Ectodermal cell (in vitro differentiated cells): ENCODE results near the gene RAPGEF1.
"Not testable (repeated sequence)": the region's sequence is repeated elsewhere in the genome, so short reads cannot be mapped to it uniquely, and the experiment has no call there.

Source experiments
- H3K27ac ChIP-seq: 2 replicates; pipeline ENCODE4 v1.7.0; 2013; ENCODE audit warnings: mild to moderate bottlenecking, low read depth, low read length; ENCODE audit not compliant: insufficient read depth, poor library complexity, severe bottlenecking
- H3K27me3 ChIP-seq: 2 replicates; pipeline ENCODE4 v1.7.0; 2013; ENCODE audit warnings: mild to moderate bottlenecking, low read length; ENCODE audit not compliant: insufficient read depth, control insufficient read depth, poor library complexity, severe bottlenecking
- H3K36me3 ChIP-seq: one replicate; pipeline ENCODE4 v1.7.0; 2013; ENCODE audit warnings: low read length; ENCODE audit not compliant: control insufficient read depth, insufficient read depth
- H3K4me1 ChIP-seq: one replicate; pipeline ENCODE4 v1.7.0; 2013; ENCODE audit warnings: low read length; ENCODE audit not compliant: control insufficient read depth, insufficient read depth
- H3K4me3 ChIP-seq: 2 replicates; pipeline ENCODE4 v1.7.0; 2013; ENCODE audit warnings: low read depth, low read length, control low read depth; ENCODE audit not compliant: insufficient read depth
- H3K9me3 ChIP-seq: 2 replicates; pipeline ENCODE4 v1.7.0; 2013; ENCODE audit warnings: mild to moderate bottlenecking, low read length, moderate library complexity; ENCODE audit not compliant: control insufficient read depth
- WGBS, 2 experiments: methylation state at CpG; one replicate each; pipeline ENCODE4 v1.1.7; 2013; ENCODE audit warnings: missing lambda C conversion rate in 2 of 2; 5-methylcytosine and 5-hydroxymethylcytosine counted together

RAPGEF1 gene

DNA sequence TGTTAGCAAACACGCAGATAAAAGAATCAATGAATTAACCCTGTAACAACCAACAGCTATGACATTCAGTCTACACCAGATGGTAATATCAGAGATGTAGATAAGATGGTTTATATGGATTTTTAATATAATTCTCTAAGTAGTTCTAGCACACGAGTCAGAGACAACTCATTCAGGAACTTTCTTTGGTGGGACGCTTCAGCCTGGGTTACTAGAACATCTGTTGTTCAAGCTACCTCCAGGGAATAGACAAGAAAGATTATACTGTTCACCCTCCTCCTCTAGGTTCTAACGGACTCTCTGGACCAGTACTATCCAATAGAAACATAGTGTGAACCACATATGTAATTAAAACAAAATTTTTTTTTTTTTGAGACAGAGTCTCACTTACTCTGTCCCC lies 73.8 kb downstream of the RAPGEF1 start:
- Histone ChIP-seq H3K27me3 (no peaks in the 10 kb centered on the region), H3K27ac (no peak overlapping the region), H3K4me3 (no peak overlapping the region), H3K36me3 (no peaks in the 10 kb centered on the region), H3K4me1 (peaks cover 16% of the 10 kb centered on the region), H3K9me3 (peaks cover 3% of the 10 kb centered on the region)
- WGBS, 2 experiments = 94 to 100% methylated on average over 4 of the region's 4 CpGs

DNA sequence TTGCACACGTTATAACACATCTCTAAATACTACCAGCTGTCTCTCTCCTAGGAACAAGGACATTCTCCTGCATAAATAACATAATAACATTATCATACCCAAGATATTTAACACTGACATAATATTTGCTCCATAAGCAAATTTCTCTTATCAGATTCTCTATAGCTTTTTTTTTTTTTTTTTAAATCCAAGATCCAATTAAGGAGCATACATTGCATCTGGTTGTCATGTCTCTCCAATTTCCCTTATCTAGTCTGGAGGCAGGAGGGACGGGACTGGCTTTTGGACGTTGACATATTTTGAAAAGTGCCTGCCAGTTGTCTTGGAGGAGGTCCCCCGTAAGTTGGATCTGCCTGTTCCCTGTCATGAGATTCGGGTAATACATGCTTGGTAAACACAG lies 76.6 kb downstream of the RAPGEF1 start:
- Histone ChIP-seq H3K9me3 (peaks cover 3% of the 10 kb centered on the region), H3K4me1 (peaks cover 7% of the 10 kb centered on the region), H3K36me3 (no peaks in the 10 kb centered on the region), H3K4me3 (no peak overlapping the region), H3K27me3 (no peaks in the 10 kb centered on the region), H3K27ac (no peak overlapping the region)
- WGBS, 2 experiments = 94 to 96% methylated on average over 5 of the region's 5 CpGs

DNA sequence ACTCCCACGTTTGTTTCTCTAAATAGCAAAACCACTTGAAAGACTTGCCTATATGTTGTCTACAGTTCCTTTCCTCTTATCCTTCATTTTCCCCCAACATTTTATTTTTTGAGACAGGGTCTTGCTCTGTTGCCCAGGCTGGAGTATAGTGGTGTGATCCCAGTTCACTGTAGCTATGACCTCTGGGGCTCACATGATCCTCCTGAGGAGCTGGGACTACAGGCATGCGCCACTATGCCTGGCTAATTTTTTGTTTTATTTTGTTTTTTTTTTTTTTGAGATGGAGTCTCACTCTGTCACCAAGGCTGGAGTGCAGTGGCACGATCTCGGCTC lies 77.6 kb downstream of the RAPGEF1 start:
- not testable (repeated sequence) for H3K36me3 ChIP-seq, H3K4me1 ChIP-seq, H3K27ac ChIP-seq, H3K27me3 ChIP-seq, H3K9me3 ChIP-seq, H3K4me3 ChIP-seq
- 87 to 92% methylated on average over 4 of the region's 4 CpGs for WGBS, 2 experiments

DNA sequence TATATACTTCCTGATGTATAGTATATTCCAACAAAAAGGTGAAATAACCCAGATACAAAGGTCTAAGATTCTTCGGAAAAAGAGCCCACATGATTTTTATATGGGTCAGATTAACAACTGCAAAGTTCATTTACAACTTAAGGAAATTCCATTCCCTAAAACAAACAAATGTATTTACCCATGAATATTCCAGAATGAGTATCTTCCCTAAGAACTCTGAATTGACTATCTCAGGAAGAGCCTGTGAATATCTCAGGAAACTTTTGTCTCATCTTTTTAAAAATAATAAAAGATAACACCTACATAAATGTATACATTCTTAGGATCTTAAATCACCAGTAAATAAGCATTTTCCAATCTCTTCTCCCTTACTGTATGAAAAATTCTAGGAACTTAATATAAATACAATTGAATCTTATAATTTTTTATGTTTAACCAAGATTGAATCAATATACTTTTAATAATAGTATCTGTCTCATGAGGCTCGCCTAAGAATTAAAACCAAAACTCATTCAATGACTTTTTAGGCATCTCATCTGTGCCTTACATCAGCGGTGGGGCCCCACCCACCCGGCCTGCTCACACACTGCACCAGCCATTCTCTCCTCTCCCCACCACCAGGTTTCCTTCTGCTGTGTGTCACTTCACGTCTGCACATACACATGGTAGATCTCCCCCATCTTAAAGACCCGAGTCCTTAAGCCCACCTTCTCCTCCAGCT lies 78.1 kb downstream of the RAPGEF1 start:
- Histone ChIP-seq H3K9me3 (peaks cover 3% of the 10 kb centered on the region), H3K4me3 (no peak overlapping the region), H3K27me3 (no peaks in the 10 kb centered on the region), H3K27ac (no peak overlapping the region), H3K36me3 (no peaks in the 10 kb centered on the region), H3K4me1 (peaks cover 7% of the 10 kb centered on the region)
- 83 to 87% methylated on average over 6 of the region's 6 CpGs for WGBS, 2 experiments

DNA sequence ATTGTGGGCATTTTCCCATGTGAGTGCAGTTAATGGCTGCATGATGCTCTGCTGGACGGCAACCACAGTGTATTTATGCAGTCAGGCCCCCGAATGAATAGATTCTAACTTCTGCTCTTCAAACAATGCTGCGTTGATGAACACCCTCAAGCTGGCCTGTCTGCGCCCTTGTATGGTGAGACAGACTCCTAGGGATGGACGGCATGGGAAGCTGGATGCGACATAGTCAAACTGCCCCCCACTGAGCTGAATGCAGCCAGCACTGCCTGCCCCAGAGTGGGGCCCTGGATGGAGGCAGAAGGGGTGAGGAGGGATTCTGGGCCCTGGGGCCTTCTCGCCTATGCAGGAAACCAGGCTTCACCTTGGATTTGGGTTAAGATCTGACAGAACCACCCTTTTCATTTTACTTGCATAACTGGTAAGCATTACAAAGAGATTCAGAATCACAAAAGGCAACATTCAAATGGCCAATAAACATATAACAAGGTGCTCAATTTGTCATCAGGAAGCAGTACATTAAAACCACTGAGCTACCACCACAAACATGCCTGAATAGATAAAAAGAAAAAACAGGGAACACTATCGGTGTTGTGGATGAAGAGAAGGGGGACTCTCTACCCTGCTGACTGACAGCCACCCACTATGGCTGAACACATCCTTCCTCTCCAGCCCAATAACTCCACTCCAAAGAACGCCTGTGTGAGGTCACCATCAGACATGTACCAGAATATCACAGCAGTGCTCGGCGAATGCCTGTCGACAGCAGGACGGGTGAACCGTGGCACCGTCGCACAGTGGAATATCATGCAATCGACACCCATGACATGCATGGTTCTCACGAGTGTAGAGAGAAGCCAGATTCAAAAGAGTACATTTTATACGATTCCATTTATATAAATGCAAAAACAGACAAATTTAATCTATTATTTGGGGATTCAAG lies 79.1 kb downstream of the RAPGEF1 start:
- no peaks in the 10 kb centered on the region for H3K36me3 ChIP-seq
- no peak overlapping the region for H3K4me3 ChIP-seq
- no peaks in the 10 kb centered on the region for H3K27me3 ChIP-seq
- H3K4me1 ChIP-seq = peaks cover 7% of the 10 kb centered on the region
- H3K9me3 ChIP-seq = peaks cover 3% of the 10 kb centered on the region
- WGBS, 2 experiments = 73 to 76% methylated on average over 18 to 19 of the region's 19 CpGs
- H3K27ac ChIP-seq = no peak overlapping the region

DNA sequence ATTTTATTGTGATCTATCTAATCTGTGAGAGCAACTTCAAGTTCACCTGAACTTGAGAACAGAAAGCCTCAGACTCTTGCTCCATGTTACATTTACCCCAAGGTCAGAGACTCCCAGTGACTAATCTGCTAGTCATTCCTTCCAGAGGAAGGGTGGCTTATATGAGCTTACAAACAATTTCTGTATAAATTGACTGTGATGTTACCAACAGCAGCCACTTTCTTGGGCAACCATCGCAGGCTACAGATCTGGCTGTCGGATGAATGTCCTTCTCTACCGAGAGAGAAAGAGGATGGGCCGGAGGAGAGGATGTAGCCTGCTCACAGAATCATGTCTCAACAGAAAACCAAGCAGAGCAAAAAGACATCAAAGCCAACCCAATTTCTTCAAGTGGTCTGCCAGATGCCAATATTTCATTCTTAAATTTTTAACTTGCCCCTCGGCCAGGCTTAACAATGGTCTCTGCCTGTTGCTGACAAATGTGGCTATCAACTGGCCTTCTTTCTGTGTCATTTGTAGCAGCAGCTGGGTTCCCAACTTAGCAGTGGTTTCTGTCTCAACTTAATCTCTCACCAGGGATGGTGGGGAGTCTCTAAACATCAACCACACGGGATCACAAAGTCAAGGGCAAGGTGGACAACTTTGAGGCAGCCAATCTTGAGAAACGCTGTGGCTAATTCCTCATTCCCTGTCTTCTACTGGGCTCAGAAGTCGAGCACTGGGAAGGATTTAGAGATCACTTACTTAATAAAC lies 81.3 kb downstream of the RAPGEF1 start:
- Histone ChIP-seq H3K9me3 (no peaks in the 10 kb centered on the region), H3K27ac (no peak overlapping the region), H3K4me3 (no peak overlapping the region), H3K36me3 (no peaks in the 10 kb centered on the region), H3K4me1 (peaks cover 7% of the 10 kb centered on the region), H3K27me3 (no peaks in the 10 kb centered on the region)
- WGBS, 2 experiments = 92 to 96% methylated on average over 8 of the region's 8 CpGs

DNA sequence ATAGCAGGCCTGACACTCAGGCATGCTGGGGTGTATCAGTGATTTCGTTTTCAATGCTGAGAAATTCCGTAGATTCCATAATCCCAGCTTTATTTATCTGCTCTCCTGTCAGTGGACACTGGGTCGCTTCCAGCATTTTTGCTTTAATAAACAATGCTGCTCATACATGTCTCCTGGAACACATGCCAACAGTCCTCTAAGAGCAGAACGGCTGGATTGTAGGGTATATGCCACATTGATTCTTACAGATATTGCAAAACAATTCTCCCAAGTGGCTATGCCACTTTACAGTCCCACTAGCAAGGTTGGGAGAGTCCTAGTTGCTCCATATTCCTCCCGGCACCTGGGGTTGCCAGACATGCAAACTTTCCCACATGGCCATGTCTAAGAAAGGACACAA lies 81.9 kb downstream of the RAPGEF1 start:
- H3K4me3 ChIP-seq = no peak overlapping the region

DNA sequence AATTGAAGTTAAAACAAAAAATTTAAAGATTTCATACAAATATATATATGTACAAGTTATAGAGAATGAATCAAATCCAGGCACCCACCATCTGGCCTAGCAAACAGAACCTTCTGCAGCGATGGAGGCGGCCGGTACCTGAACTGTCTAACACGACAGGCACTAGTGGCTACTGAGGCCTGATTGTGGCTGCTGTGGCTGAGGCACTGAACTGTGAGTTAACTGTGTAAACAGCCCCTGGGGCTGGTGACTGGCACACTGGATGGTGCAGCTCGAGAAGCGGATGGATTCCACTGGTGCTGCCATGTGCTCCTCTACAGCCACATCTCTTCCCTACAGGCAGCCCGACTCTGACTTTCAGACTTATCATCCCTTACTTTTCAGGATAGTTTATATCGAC lies 82.4 kb downstream of the RAPGEF1 start:
- Histone ChIP-seq H3K9me3 (no peaks in the 10 kb centered on the region), H3K27ac (no peak overlapping the region), H3K4me3 (no peak overlapping the region), H3K36me3 (no peaks in the 10 kb centered on the region), H3K27me3 (no peaks in the 10 kb centered on the region), H3K4me1 (peaks cover 7% of the 10 kb centered on the region)
- 90 to 95% methylated on average over 8 of the region's 8 CpGs for WGBS, 2 experiments

More for the DNA sequence above, 81.9 kb downstream of the RAPGEF1 start:
- Histone ChIP-seq H3K4me1 (peaks cover 7% of the 10 kb centered on the region), H3K27ac (no peak overlapping the region), H3K27me3 (no peaks in the 10 kb centered on the region), H3K36me3 (no peaks in the 10 kb centered on the region), H3K9me3 (no peaks in the 10 kb centered on the region)
- 94% methylated on average over 5 of the region's 5 CpGs for WGBS, 2 experiments

DNA sequence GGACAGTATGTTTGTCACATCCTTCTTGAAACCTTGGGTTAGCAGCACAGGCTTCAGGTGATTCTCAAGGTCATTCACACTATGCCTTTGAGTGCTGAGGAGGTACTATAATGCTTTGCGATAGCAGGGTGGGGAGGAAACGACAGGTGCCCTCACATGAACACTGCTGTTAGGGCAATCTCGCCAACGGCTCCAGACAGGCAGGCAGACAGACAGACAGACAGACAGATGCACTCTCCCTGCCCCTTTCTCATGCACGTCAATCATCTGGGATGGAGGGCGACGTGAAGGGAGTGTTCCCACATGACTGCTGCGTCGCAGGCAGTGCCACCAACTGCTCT lies 82.9 kb downstream of the RAPGEF1 start:
- H3K4me1 ChIP-seq = peaks cover 7% of the 10 kb centered on the region
- H3K9me3 ChIP-seq = no peaks in the 10 kb centered on the region
- H3K27ac ChIP-seq = no peak overlapping the region
- 92 to 93% methylated on average over 9 of the region's 9 CpGs for WGBS, 2 experiments
- no peaks in the 10 kb centered on the region for H3K27me3 ChIP-seq
- no peak overlapping the region for H3K4me3 ChIP-seq
- no peaks in the 10 kb centered on the region for H3K36me3 ChIP-seq
